Astrocyte of the cerebellum (primary cell): ENCODE measurements around the gene HMCN1.
"Not testable (repeated sequence)": the region's sequence is repeated elsewhere in the genome, so short reads cannot be mapped to it uniquely, and the experiment has no call there.

Experiments used
- DNase-seq: peaks from one replicate; pipeline ENCODE4 v3.0.0-alpha.2; 2011; ENCODE audit warnings: low read depth
- H3K4me3 ChIP-seq: 2 replicates; pipeline ENCODE4 v1.5.1; 2011; ENCODE audit warnings: mild to moderate bottlenecking, low read depth, low read length, moderate library complexity
- CTCF ChIP-seq: IDR thresholded peaks from 2 replicates; pipeline ENCODE4 v1.5.1; 2012; ENCODE audit warnings: low read length, low read depth, moderate library complexity, mild to moderate bottlenecking; ENCODE audit errors: missing control alignments
- in situ Hi-C: cut with HindIII; loops from 2 replicates; pipeline ENCODE4 v1.10.0; 2017; ENCODE audit warnings: low sequenced_read_pairs

Gene HMCN1

GRCh38 chr1:186149591-186149990 lies 415.4 kb downstream of the HMCN1 start:
- in situ Hi-C loops: no loop called here

GRCh38 chr1:186152227-186152619 lies 418.0 kb downstream of the HMCN1 start:
- in situ Hi-C loops: no loop called here
- no peak overlapping the region for H3K4me3 ChIP-seq
- no peak for DNase-seq
- TF ChIP-seq CTCF: no peak

More at GRCh38 chr1:186149591-186149990, 415.4 kb downstream of the HMCN1 start:
- TF ChIP-seq CTCF: no peak
- H3K4me3 ChIP-seq: no peak overlapping the region
- no peak for DNase-seq

- in situ Hi-C loops: no loop called here
- peak; percentile 43 for DNase-seq
- H3K4me3 ChIP-seq: no peak overlapping the region
- TF ChIP-seq CTCF: no peak
Measured at GRCh38 chr1:186152620-186153239, 418.5 kb downstream of the HMCN1 start.

GRCh38 chr1:186154651-186155050 lies 420.5 kb downstream of the HMCN1 start:
- in situ Hi-C loops: no loop called here
- no peak for DNase-seq
- no peak overlapping the region for H3K4me3 ChIP-seq
- TF ChIP-seq CTCF: no peak

- no peak overlapping the region for H3K4me3 ChIP-seq
- in situ Hi-C loops: no loop called here
- peak; percentile 63 for TF ChIP-seq CTCF
- peak; percentile 41 for DNase-seq
Measured at GRCh38 chr1:186155594-186155993, 421.4 kb downstream of the HMCN1 start.

- H3K4me3 ChIP-seq, in situ Hi-C loops, DNase-seq: not testable (repeated sequence)
Measured at GRCh38 chr1:186162895-186163294, 428.7 kb downstream of the HMCN1 start.

GRCh38 chr1:186164773-186165172 lies 430.6 kb downstream of the HMCN1 start:
- no peak overlapping the region for H3K4me3 ChIP-seq
- in situ Hi-C loops: no loop called here
- no peak for DNase-seq
- no peak for TF ChIP-seq CTCF
